ENCODE results near the gene ARMC5.

Gene ARMC5

GRCh38 chr16:31458844-31459686 is at the start of gene ARMC5:
Gene ARMC5 (plus strand): TSS chr16:31459501. CDS start chr16:31459525, 24 bp downstream.
- Histone ChIP-seq H3K27ac (ENCODE audit: low read length) (peak within 1 kb of the TSS; percentile 85), H3K36me3 (replicated peaks; ENCODE audit: low read depth, low read length) (peaks cover 16% of the 10 kb centered on the region), H4K20me1 (ENCODE audit: insufficient read depth, low read length) (peaks cover 22% of the 10 kb centered on the region), H3K4me2 (ENCODE audit: low read length) (peak within 1 kb of the TSS; percentile 100), H3K79me2 (ENCODE audit: low read length) (peaks cover 39% of the 10 kb centered on the region), H3K4me1 (ENCODE audit: low read length) (peaks cover 21% of the 10 kb centered on the region), H3K4me3 (ENCODE audit: low read length) (peak within 1 kb of the TSS; percentile 98), H3K9ac (ENCODE audit: low read length) (peak within 1 kb of the TSS; percentile 97), H3K9me3 (ENCODE audit: insufficient read depth, low read length) (no peaks in the 10 kb centered on the region), H2AFZ (ENCODE audit: low read depth, low read length) (peak within 1 kb of the TSS; percentile 92; the same call in 1 of the 2 replicates), H3K27me3 (ENCODE audit: low read depth, low read length) (no peaks in the 10 kb centered on the region)
- TF ChIP-seq CTCF (IDR thresholded peaks at IDR 0.05; ENCODE audit: low read depth, low read length) (peak; percentile 65), EZH2phosphoT487 (IDR thresholded peaks at IDR 0.05; ENCODE audit: low read depth) (no peak)

DNA sequence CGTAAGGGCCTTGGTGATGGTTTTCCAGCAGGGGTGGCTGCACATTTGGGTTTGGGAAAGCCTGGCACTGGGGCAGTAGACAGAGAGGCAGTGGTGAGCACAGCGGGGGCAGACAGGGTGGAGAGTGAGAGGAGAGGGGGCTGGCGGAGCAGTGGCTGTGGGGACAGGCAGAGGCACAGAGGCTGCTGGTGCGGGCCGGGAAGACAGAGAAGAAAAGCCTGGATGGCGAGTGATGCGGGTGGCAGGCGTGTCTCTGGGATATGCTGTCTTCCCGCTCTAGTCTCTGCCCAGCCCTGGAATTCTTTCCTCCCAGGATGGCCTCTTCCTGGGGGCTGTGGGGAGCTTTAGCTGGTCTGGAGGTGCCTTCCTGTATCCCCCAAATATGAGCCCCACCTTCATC is 49.2 kb upstream of the ARMC5 start:
- no peaks in the 10 kb centered on the region for H4K20me1 ChIP-seq (ENCODE audit: insufficient read depth, low read length)
- H3K9ac ChIP-seq (ENCODE audit: low read length) = no peak overlapping the region
- H3K9me3 ChIP-seq (ENCODE audit: insufficient read depth, low read length) = no peaks in the 10 kb centered on the region
- H3K36me3 ChIP-seq (replicated peaks; ENCODE audit: low read depth, low read length) = no peaks in the 10 kb centered on the region
- no peak overlapping the region for H3K4me2 ChIP-seq (ENCODE audit: low read length)
- no peak overlapping the region for H3K4me3 ChIP-seq (ENCODE audit: low read length)
- H3K4me1 ChIP-seq (ENCODE audit: low read length) = no peaks in the 10 kb centered on the region
- H3K27ac ChIP-seq (ENCODE audit: low read length) = no peak overlapping the region
- H3K79me2 ChIP-seq (ENCODE audit: low read length) = no peaks in the 10 kb centered on the region
- H2AFZ ChIP-seq (ENCODE audit: low read depth, low read length) = no peak overlapping the region
- H3K27me3 ChIP-seq (ENCODE audit: low read depth, low read length) = no peaks in the 10 kb centered on the region
- TF ChIP-seq EZH2phosphoT487 (IDR thresholded peaks at IDR 0.05; ENCODE audit: low read depth) = no peak
- no peak for TF ChIP-seq CTCF (IDR thresholded peaks at IDR 0.05; ENCODE audit: low read depth, low read length)

DNA sequence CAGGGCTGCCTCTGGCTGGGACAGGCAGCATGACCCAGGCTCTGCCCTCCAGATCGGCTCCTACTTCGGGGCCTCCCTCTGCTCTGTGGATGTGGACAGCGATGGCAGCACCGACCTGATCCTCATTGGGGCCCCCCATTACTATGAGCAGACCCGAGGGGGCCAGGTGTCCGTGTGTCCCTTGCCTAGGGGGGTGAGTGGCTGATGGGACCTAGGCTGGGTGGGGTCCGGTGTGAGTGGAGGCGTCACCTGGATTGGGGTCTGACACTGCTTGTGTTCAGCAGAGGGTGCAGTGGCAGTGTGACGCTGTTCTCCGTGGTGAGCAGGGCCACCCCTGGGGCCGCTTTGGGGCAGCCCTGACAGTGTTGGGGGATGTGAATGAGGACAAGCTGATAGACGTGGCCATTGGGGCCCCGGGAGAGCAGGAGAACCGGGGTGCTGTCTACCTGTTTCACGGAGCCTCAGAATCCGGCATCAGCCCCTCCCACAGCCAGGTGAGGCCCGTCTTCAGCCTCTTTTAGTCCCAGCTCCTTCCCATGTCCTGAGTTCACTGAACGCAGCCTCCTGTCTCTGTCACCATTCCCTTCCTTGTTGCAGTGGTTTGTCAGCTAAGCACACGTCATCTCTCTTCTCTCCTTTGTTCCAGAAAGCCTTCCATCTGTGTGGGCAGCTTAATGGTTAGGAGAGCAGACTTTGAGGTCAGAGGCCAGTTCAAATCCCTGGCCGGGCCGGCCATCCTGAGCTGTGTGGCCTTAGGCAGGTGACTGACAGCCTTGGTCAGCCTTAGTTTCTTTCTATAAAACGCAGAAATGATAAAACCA is 48.1 kb upstream of the ARMC5 start:
- H3K4me2 ChIP-seq (ENCODE audit: low read length) = no peak overlapping the region
- H3K27me3 ChIP-seq (ENCODE audit: low read depth, low read length) = no peaks in the 10 kb centered on the region; the same call in 1 of the 2 replicates
- no peak overlapping the region for H3K9ac ChIP-seq (ENCODE audit: low read length)

DNA sequence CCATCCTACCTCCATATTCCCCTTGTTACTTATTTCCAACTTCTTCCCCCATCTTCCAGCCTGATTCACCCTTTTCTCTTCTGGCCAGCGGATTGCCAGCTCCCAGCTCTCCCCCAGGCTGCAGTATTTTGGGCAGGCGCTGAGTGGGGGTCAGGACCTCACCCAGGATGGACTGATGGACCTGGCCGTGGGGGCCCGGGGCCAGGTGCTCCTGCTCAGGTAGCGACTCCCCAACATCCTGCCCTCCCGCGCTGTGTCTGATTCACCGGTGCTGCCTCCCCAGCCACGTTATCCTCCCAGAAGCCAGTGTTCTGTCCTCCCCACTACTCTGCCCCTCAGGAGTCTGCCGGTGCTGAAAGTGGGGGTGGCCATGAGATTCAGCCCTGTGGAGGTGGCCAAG is 46.6 kb upstream of the ARMC5 start:
- H3K36me3 ChIP-seq (replicated peaks; ENCODE audit: low read depth, low read length) = no peaks in the 10 kb centered on the region
- no peaks in the 10 kb centered on the region for H3K4me1 ChIP-seq (ENCODE audit: low read length)
- no peak overlapping the region for H3K4me2 ChIP-seq (ENCODE audit: low read length)
- H3K4me3 ChIP-seq (ENCODE audit: low read length) = no peak overlapping the region
- H3K9me3 ChIP-seq (ENCODE audit: insufficient read depth, low read length) = no peaks in the 10 kb centered on the region
- peaks cover 3% of the 10 kb centered on the region; the same call in 1 of the 2 replicates for H3K27me3 ChIP-seq (ENCODE audit: low read depth, low read length)
- no peak overlapping the region for H3K27ac ChIP-seq (ENCODE audit: low read length)
- no peak overlapping the region for H2AFZ ChIP-seq (ENCODE audit: low read depth, low read length)
- no peak for TF ChIP-seq CTCF (IDR thresholded peaks at IDR 0.05; ENCODE audit: low read depth, low read length)
- no peak for TF ChIP-seq EZH2phosphoT487 (IDR thresholded peaks at IDR 0.05; ENCODE audit: low read depth)
- H3K9ac ChIP-seq (ENCODE audit: low read length) = no peak overlapping the region
- H4K20me1 ChIP-seq (ENCODE audit: insufficient read depth, low read length) = no peaks in the 10 kb centered on the region
- H3K79me2 ChIP-seq (ENCODE audit: low read length) = no peaks in the 10 kb centered on the region

More for the DNA sequence above, 48.1 kb upstream of the ARMC5 start:
- no peak for TF ChIP-seq EZH2phosphoT487 (IDR thresholded peaks at IDR 0.05; ENCODE audit: low read depth)
- Histone ChIP-seq H3K27ac (ENCODE audit: low read length) (no peak overlapping the region), H4K20me1 (ENCODE audit: insufficient read depth, low read length) (no peaks in the 10 kb centered on the region), H3K9me3 (ENCODE audit: insufficient read depth, low read length) (no peaks in the 10 kb centered on the region), H3K79me2 (ENCODE audit: low read length) (no peaks in the 10 kb centered on the region), H3K4me3 (ENCODE audit: low read length) (no peak overlapping the region), H3K36me3 (replicated peaks; ENCODE audit: low read depth, low read length) (no peaks in the 10 kb centered on the region), H2AFZ (ENCODE audit: low read depth, low read length) (no peak overlapping the region), H3K4me1 (ENCODE audit: low read length) (no peaks in the 10 kb centered on the region)
